Mucosa of gallbladder (tissue), 1 donor: ENCODE data around the gene SDHB. TPM values are rescaled to one million over a fixed set of nuclear protein-coding genes. Genes with fewer than 3 reads are reported as not detected.
"Not testable (repeated sequence)": the region's sequence is repeated elsewhere in the genome, so short reads cannot be mapped to it uniquely, and the experiment has no call there.

Source experiments
- DNase-seq: peaks from one replicate; pipeline ENCODE4 v3.0.0-alpha.2; 2020; ENCODE audit warnings: low spot score
- total RNA-seq: library from RNA; stranded (reverse); gene quantifications from one replicate; pipeline ENCODE4 v1.2.1, GENCODE V29; 2021
- donor health status: DM: no; HTN: no; CAD: no.

Gene SDHB
- total RNA-seq, 1 donor from 2014 or later = 89.7 TPM

GRCh38 chr1:17075470-17076255 lies 21.8 kb upstream of the SDHB start:
- no peak for DNase-seq

DNA sequence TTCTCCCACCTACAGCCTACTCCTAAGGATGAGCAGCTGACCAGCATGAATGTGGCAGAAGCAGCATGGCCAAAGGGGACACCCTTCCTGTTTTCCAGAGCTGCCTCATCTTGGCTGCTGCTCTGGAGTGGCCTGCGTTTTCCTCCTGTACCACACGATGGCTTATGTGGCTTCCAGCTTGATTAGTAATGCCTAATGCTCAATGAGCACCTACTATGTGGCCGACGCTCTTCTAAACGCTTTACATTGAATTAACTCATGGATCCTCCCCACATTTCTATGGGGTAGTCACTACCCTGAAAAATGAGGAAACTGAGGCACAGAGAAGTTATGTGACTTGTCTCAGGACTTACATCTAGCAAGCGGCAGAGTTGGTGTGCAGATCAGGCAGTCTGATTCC lies 18.0 kb upstream of the SDHB start:
- no peak for DNase-seq

DNA sequence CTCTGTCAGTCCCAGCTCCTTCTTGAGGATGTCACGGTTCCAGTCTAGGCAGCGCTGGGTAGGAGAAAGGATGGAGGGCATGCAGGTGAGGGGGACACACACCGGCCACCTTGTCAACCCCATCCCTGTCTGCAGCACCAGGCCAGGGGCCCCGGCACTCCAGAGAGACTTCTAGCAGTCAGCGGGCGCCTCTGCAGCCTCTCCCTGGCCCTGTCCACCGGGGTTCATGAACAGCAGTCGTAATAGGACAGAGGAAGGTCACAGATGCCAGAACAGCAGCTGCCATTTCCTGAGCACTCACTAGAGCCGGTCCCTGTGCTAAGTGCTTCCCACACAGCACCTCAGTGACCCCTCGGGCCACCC lies 16.3 kb upstream of the SDHB start:
- DNase-seq = no peak

DNA sequence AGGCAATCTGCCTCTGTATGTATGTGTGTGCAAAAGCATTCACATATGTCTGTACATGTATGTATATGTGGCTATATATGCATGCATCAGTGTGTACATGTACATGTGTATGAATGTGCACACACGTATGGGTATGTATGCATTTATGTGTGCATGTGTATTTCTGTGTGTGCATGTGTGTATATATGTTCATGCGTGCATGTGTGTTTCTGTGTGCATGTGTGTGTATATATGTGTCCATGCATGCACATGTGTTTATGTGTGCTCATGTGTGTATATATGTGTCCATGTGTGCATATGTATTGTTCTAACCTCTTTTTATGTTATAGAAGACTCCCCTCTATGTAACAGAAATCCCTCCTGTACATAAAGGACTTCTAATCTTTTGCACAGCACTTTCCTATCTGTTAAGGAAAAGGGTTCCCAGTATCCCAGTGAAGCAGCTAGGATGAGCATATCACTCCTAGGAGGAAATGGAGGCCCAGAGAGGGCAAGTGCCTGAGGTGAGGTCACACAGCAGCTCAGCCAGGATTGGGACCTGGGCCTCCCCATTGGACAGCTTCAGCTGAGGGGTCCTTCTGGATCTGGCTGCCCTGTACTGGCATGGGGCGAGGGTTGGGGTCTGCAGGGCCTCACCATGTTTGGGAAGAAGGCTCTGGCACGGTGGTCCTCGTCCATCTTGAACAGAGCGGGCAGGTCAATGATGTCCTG lies 15.8 kb upstream of the SDHB start:
- no peak for DNase-seq

GRCh38 chr1:17068789-17069188 lies 15.0 kb upstream of the SDHB start:
- DNase-seq = no peak

- DNase-seq = no peak
These were observed 13.8 kb upstream of the SDHB start for GRCh38 chr1:17067465-17068240.

DNA sequence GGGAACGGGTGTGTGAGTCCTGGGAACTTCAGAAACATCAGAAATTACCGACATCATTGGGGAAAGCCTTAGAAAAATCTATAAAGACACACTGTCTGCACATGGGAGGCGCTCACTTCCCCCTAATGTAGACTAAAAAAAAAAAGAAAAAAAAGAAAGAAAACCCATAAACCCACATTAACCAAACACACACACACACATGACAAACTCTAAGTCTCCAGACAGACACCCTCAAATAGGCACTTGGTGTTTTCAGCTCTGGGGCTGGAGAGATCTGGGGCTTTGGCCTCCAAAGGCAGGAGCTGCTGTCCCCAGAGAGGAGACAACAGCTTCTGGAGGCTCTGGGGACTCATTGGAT lies 13.2 kb upstream of the SDHB start:
- no peak for DNase-seq

GRCh38 chr1:17066361-17067068 lies 12.7 kb upstream of the SDHB start:
- DNase-seq = no peak

DNA sequence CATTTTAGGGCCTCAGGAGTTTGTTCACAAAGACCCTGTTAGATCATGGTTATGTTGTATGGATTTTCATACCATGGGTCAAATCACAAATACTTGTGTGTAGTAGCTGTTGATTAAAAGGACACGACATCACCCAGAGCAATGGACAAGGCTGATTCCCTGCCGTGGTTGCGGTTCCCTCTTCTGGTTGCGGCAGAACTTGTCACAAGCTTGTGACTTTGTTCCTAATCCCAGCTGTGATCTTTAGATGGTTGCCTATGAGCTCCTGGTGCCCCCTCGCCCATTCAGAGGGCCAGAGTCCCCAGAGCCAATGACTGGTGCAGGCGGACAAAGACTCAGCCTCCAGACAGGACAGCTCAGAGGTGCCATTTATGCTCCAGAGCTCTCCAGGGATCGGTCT lies 11.8 kb upstream of the SDHB start:
- no peak for DNase-seq

DNA sequence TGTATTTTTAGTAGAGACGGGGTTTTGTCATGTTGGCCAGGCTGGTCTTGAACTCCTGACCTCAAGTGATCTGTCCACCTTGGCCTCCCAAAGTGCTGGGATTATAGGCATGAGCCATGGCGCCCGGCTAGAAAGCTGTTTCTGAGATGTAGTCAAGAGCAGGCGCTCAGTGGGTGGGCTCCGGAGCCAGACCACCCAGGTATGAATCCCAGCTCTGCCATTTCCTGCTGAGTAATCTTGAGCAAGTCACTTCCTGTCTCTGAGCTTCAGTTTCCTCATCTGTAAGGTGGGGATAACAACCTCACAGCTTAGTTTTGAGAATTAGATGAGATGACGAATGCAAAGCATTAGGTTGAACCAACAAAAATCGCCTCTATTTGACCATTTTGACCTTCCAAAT lies 8.9 kb upstream of the SDHB start:
- DNase-seq = not testable (repeated sequence)

DNA sequence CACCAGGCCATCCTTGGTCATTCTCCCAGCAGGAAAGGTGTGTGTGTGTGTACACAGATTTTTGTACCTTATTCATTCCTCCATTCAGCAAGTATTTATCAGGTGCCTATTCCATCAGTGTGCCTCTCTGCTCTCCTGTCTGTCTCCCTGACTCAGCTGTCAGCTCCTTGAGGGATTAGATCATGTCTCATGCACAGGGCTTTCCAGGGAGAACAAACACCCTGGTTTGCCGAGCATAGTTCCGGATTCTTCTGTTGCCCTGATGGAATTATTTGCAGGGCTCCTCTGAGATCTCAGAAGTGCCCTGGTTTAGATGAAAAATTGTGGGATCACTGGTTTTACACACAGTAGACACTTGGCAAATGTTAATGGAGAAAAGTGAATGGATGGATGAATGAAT lies 8.1 kb upstream of the SDHB start:
- no peak for DNase-seq

GRCh38 chr1:17061486-17061885 lies 7.7 kb upstream of the SDHB start:
- no peak for DNase-seq

GRCh38 chr1:17060306-17060749 lies 6.5 kb upstream of the SDHB start:
- DNase-seq = no peak

DNA sequence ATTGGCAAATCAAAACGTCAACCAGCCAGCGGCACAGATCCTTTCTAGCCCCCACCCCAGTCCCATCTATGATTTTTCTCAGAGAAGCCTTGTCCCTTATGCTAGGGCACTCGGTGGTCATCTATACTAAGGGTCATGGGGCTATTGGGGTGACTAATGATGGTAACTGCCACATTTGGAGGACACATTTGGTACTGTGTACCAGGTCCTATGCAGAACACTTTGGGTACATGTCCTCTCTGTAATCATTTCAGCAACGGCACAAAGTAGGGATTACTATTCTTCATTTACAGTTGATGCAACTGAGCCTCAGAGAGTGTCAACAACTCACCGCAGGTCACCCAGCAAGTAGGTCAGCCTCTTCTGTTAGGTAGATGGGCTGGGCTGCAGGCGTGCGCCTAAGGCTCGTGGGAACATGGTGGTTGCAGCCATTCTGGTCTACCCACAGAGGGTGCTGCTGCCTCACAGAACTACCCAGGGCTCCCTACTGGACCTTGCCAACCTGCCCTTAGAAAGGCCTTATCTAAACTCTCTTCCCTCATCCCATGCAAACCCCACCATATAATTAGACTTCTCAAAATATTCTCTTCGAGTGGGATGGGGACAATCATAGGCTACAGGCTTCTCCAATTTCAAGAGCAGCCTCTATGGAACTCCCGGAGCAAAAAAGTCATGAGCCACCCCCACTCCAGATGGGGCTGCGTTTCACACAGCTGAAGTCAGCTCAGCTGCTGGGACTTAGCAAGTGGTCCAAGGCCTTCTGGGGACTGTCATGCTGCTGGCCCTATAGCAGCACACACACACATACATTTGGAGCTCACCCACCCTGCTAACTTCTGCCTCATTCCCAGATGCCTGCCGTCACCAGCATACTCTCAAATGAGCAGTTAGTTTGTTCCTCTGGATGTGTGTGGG lies 5.8 kb upstream of the SDHB start:
- peak; percentile 52 for DNase-seq

DNA sequence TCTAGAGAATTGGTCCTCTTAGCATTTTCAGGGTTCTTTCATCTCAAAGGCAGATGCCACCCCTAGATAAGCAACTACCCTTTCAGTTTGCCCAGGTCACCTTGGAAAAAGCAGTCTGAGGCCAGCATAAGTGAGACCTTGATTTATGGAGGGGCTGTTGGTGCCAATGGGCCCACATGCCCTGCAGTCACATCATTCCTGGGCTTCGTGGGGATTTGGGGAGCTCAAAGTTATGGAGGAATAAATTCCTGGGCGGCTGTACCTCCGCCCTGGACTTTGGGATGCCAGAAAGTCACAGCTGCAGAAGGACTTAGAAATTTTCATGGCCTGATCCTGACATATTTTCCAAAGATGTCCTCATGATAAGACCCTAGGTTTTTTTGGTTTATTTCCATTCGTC lies 2.7 kb upstream of the SDHB start:
- DNase-seq = no peak

DNA sequence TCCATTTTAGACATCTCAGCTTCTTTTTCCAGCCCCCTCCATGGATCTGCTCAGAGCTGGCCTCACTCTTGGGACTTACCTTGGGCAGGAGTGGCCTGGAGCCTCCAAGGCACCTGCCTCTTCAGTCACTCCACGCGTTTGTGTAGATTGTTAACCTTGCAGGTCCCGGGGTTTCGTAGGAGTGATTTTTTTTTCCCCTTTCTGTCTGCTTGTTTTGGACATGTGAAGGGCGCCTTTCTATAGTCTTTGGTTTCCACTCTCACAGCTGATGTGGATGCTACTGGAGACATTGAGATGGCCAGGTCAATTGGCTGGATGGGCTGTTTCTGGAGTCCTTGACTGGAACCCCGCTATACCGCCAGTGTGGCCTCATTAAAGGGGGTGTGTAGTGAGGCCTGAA lies 2.0 kb upstream of the SDHB start:
- no peak for DNase-seq

DNA sequence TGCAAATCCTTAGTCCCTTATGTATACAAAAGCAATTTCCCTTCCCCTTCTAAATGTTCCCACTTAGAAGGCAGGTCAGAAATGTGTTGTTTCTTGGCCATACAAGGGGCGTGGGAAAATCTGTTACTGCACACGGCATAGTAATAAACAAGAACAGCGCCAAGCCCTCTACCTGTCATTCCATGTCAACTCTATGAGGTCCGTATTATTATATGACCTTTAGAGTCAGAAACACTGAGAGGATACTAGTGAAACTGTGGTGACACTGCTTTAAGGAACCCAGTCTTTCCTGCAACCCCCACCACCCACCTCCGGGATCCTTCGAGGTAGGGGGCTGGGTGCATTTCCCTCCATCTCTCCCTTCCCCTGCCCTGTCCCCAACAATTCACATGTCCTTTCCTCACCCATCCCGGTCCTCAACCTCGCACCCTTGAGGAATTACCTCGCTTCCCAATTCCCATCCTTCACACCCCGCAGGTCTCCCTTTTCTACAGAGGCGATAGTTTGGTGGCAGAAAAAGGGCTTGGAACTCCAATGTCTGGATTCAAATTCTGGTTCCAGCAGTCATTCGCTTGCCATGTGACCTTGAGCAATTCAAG lies 647 bp downstream of the SDHB start:
- no peak for DNase-seq

DNA sequence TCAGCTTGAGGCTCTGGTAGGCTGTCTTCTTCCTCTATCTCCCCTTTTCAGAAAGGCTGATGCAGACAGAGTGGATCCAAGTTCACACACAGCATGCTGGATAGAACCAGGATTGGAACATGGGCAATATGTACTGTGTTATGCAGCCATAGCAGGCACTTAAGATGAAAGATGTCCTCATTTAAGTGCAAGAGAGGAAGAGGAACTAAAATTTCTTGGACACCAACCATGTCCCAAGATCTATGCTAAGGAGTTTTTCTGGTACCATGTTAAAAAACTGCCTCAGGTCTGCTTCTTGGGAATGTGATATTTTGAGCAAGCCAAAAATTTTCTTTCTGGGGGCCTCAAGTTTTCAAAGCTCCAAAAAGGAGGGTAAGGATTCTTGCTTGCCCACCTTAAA lies 1.2 kb downstream of the SDHB start:
- DNase-seq = no peak

DNA sequence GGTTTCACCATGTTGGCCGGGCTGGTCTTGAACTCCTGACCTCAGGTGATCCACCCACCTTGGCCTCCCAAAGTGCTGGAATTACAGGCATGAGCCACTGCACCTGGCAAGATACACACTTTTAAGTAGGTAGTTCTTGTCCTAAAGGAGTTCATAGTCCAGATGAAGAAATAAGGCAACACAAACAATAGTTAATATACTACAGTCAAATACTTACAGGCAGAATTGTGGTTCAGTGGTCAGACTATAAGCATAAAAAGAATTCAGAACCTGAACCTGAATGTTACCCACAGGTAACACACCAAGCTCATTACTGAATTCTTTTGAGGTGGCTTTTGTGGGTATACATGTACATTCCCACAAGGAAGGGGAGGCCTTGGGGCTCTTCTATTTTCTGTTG lies 1.8 kb downstream of the SDHB start:
- no peak for DNase-seq

DNA sequence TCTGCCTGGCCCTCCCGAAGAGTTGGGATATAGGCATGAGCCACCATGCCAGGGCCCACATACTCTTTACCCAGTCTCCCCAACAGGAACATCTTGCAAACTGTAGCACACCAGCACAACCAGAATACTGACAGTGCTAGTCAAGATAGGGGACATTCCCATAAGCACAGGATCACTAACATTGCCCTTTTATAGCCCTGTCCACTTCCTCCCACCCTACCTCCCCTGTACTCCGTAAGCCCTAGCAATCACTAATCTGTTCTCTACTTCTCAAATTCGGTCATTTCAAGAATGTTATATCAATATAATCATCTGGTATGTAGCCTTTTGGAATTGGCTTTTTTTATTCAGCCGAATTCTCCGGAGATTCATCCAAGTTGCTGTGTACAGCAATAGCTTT lies 5.9 kb downstream of the SDHB start:
- no peak for DNase-seq

- DNase-seq = no peak
These were observed 7.5 kb downstream of the SDHB start for GRCh38 chr1:17046334-17046657.
